HepG2 (cell line): ENCODE results near the gene PDIA4. TPM values are rescaled to one million over a fixed set of nuclear protein-coding genes. Genes with fewer than 3 reads are reported as not detected.
A peak's percentile ranks its signal among the peaks of the same experiment; 100 is the strongest.

Experiments
- AGO1 ChIP-seq: fragments of 200-400 bp; formaldehyde crosslinking; IDR thresholded peaks from 2 replicates; pipeline ENCODE4 v1.6.1; 2017; ENCODE audit warnings: mild to moderate bottlenecking, low read depth, low read length, moderate library complexity; ENCODE audit not compliant: poor library complexity, severe bottlenecking
- HNRNPK ChIP-seq: fragments of 200-400 bp; formaldehyde crosslinking; IDR thresholded peaks from 2 replicates; pipeline ENCODE4 v1.6.1; 2018; ENCODE audit warnings: low read length, low read depth, moderate library complexity, mild to moderate bottlenecking; ENCODE audit not compliant: poor library complexity, severe bottlenecking
- IKZF4 ChIP-seq: sonication (generic); formaldehyde crosslinking; IDR thresholded peaks from 2 replicates; pipeline ENCODE4 v1.5.1; 2020; ENCODE audit warnings: borderline replicate concordance, mild to moderate bottlenecking, low read depth, missing genetic modification reagents; ENCODE audit errors: not compliant biosample characterization
- KDM5A ChIP-seq: fragments of 200-600 bp; sonication (generic); IDR thresholded peaks from 2 replicates; pipeline ENCODE4 v1.7.0; 2018; ENCODE audit warnings: antibody characterized with exemption, mild to moderate bottlenecking, low read length, borderline replicate concordance
- POGK ChIP-seq: sonication (generic); formaldehyde crosslinking; conservative IDR thresholded peaks from 2 replicates; pipeline ENCODE4 v1.8.0; 2022; ENCODE audit warnings: mild to moderate bottlenecking, moderate library complexity, missing genetic modification reagents
- RAD21 ChIP-seq: fragments of 450-650 bp; formaldehyde crosslinking; IDR thresholded peaks from 2 replicates; pipeline ENCODE4 v1.5.0; 2020; ENCODE audit warnings: mild to moderate bottlenecking
- TBX3 ChIP-seq: fragments of 450-650 bp; IDR thresholded peaks from 2 replicates; pipeline ENCODE4 v1.6.1; 2017; ENCODE audit warnings: antibody characterized with exemption, mild to moderate bottlenecking, inconsistent platforms, borderline replicate concordance
- TCF7L2 ChIP-seq: IDR thresholded peaks from 2 replicates; pipeline ENCODE4 v1.6.1; 2011; ENCODE audit warnings: mild to moderate bottlenecking, low read depth, low read length, moderate library complexity
- TGIF2 ChIP-seq: IDR thresholded peaks from 2 replicates; pipeline ENCODE4 v1.6.1; 2016; ENCODE audit warnings: control low read depth, missing compliant biosample characterization
- TRIM22 ChIP-seq: fragments of 450-650 bp; IDR thresholded peaks from 2 replicates; pipeline ENCODE4 v1.6.1; 2017
- YY1 ChIP-seq: IDR thresholded peaks from 2 replicates; pipeline ENCODE4 v1.6.1; 2011; ENCODE audit warnings: low read length, low read depth, moderate library complexity, mild to moderate bottlenecking; ENCODE audit not compliant: insufficient read depth, insufficient replicate concordance
- ZFP1 ChIP-seq: IDR thresholded peaks from 2 replicates; pipeline ENCODE4 v1.6.1; 2016
- ZNF124 ChIP-seq: sonication (generic); formaldehyde crosslinking; IDR thresholded peaks from 2 replicates; pipeline ENCODE4 v1.4.0; 2020; ENCODE audit warnings: missing genetic modification reagents
- ZNF3 ChIP-seq: IDR thresholded peaks from 2 replicates; pipeline ENCODE4 v1.7.0; 2017; ENCODE audit warnings: inconsistent platforms
- ZNF414 ChIP-seq: sonication (generic); formaldehyde crosslinking; IDR thresholded peaks from 2 replicates; pipeline ENCODE4 v1.5.0; 2020; ENCODE audit warnings: missing genetic modification reagents
- ZNF646 ChIP-seq: sonication (generic); formaldehyde crosslinking; IDR thresholded peaks from 2 replicates; pipeline ENCODE4 v1.9.0; 2021; ENCODE audit warnings: mild to moderate bottlenecking, missing genetic modification reagents
- polyA plus RNA-seq, 8 experiments: library from polyadenylated mRNA; depleted of rRNA in 3 of 8; stranded (reverse) in 7 of 8; unstranded in 1 of 8; fragments of >200 nt; fragmentation: Illumina TruSeq in 4 of 8; extraction: Trizol in 4 of 8; gene quantifications; 2 replicates each; pipeline versions ENCODE4 v1.2.1 to v1.2.3, GENCODE V29; 2011 to 2016; ENCODE audit warnings: low read depth in 4 of 8, missing spikeins in 1 of 8, mixed read lengths in 1 of 8; ENCODE audit not compliant: insufficient read depth in 1 of 8
- total RNA-seq, 5 experiments: library from RNA; depleted of rRNA; stranded (reverse); fragments of >200 nt; fragmentation: Illumina TruSeq; extraction: Trizol; gene quantifications; 2 replicates each; pipeline ENCODE4 v1.2.3, GENCODE V29; 2016; ENCODE audit warnings: low read depth in 1 of 5

PDIA4 gene
- total and polyA plus RNA-seq, 2 of the 13 experiments (the other 11 are each of a cell fraction or from before 2014, with no cell fraction given), result 278 to 402 TPM

- no peak for TF ChIP-seq ZFP1 (CRISPR knock-in tag)
- TF ChIP-seq HNRNPK, result no peak
- TF ChIP-seq KDM5A, result peak; percentile 45; the same call in 1 of the 2 replicates
- TF ChIP-seq TRIM22, result no peak
- no peak for TF ChIP-seq POGK (CRISPR knock-in tag)
- TF ChIP-seq TGIF2 (CRISPR knock-in tag), result 0 out of 2 replicates have a peak, but pooled peaks have one; percentile 26
- no peak for TF ChIP-seq ZNF646
- no peak for TF ChIP-seq ZNF414
- TF ChIP-seq RAD21, result no peak
- TF ChIP-seq YY1, result no peak
- TF ChIP-seq TCF7L2, result no peak
- peak; percentile 43 for TF ChIP-seq IKZF4 (CRISPR knock-in tag)
- TF ChIP-seq TBX3, result no peak
- no peak for TF ChIP-seq AGO1
- no peak for TF ChIP-seq ZNF124 (CRISPR knock-in tag)
- TF ChIP-seq ZNF3 (CRISPR knock-in tag), result no peak
Measured at GRCh38 chr7:148983200-148984146, 44.8 kb downstream of the PDIA4 start (continued).
